Calu3 (cell line): Measurements from ENCODE around the gene TBC1D23. TPM values are rescaled to one million over a fixed set of nuclear protein-coding genes. Genes with fewer than 3 reads are reported as not detected.

Experiments
- BruUV-seq: library from RNA; stranded (reverse); fragments of 400-500 nt; replicated peaks from 2 replicates; lab custom pipeline; 2021; lab: Mats Ljungman, UMichigan
- CTCF ChIA-PET: fragments of 300-600 bp; sonication (Branson Sonifier 250); formaldehyde crosslinking; loops from one replicate; lab custom pipeline; 2022; ENCODE audit warnings: antibody characterized with exemption; lab: Charles Lee
- DNase-seq: peaks from one replicate; pipeline ENCODE4 v3.0.0; 2022
- H3K27ac Mint-ChIP-seq: one replicate; pipeline ENCODE4 v1.8.0; 2022; ENCODE audit warnings: mixed read lengths; ENCODE audit not compliant: unreplicated experiment
- H3K27me3 Mint-ChIP-seq: one replicate; pipeline ENCODE4 v1.8.0; 2022; ENCODE audit warnings: mixed read lengths; ENCODE audit not compliant: unreplicated experiment
- H3K36me3 Mint-ChIP-seq: one replicate; pipeline ENCODE4 v1.8.0; 2022; ENCODE audit warnings: mild to moderate bottlenecking, moderate library complexity, mixed read lengths; ENCODE audit not compliant: insufficient read depth, unreplicated experiment
- H3K4me1 Mint-ChIP-seq: one replicate; pipeline ENCODE4 v1.8.0; 2022; ENCODE audit warnings: mild to moderate bottlenecking, low read depth, mixed read lengths; ENCODE audit not compliant: unreplicated experiment
- H3K4me3 Mint-ChIP-seq: one replicate; pipeline ENCODE4 v1.8.0; 2022; ENCODE audit warnings: mild to moderate bottlenecking, low read depth, moderate library complexity, mixed read lengths; ENCODE audit not compliant: unreplicated experiment
- H3K9me3 Mint-ChIP-seq: one replicate; pipeline ENCODE4 v1.8.0; 2022; ENCODE audit warnings: low read depth, mixed read lengths; ENCODE audit not compliant: unreplicated experiment
- intact Hi-C: fragments of 100-400 bp; cut with micrococcal nuclease; formaldehyde crosslinking; loops from one replicate; pipeline ENCODE4 v1.10.0; 2022; ENCODE audit not compliant: unreplicated experiment
- total RNA-seq: library from RNA; stranded (reverse); gene quantifications from 2 replicates; pipeline ENCODE4 v1.2.3, GENCODE V29; 2022
- TF ChIP-seq, protein P1 (sequence below): fragments of 200-600 bp; IDR thresholded peaks from one replicate; pipeline ENCODE4 v1.8.0; 2022; ENCODE audit warnings: antibody characterized with exemption; ENCODE audit not compliant: unreplicated experiment

TBC1D23 gene
- total RNA-seq, 1 experiment from 2014 or later, result 26.1 TPM

DNA sequence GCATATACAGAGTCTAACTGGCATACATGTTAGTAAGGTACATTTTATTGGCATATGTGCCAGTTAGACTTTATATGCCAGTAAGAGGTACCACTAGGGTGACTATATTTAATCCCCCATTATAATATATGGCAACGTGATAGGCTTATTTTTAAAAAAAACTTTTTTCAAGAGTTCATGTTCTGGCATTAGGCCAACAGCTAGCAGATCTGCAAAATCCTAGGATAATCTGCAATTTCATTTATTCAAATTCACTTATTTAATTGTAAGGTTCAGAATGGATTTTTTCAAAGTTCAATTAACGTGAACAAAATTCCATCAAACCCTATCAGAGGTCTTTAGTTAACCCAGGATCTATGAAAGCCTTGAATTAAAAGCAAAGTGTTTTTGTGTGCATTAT lies 105.6 kb downstream of the TBC1D23 start:
- no peaks in the 10 kb centered on the region for H3K27me3 Mint-ChIP-seq
- peaks cover 30% of the 10 kb centered on the region for H3K36me3 Mint-ChIP-seq
- H3K4me3 Mint-ChIP-seq, result no peak overlapping the region
- TF ChIP-seq, protein P1, sequence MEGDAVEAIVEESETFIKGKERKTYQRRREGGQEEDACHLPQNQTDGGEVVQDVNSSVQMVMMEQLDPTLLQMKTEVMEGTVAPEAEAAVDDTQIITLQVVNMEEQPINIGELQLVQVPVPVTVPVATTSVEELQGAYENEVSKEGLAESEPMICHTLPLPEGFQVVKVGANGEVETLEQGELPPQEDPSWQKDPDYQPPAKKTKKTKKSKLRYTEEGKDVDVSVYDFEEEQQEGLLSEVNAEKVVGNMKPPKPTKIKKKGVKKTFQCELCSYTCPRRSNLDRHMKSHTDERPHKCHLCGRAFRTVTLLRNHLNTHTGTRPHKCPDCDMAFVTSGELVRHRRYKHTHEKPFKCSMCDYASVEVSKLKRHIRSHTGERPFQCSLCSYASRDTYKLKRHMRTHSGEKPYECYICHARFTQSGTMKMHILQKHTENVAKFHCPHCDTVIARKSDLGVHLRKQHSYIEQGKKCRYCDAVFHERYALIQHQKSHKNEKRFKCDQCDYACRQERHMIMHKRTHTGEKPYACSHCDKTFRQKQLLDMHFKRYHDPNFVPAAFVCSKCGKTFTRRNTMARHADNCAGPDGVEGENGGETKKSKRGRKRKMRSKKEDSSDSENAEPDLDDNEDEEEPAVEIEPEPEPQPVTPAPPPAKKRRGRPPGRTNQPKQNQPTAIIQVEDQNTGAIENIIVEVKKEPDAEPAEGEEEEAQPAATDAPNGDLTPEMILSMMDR, result no peak
- no peaks in the 10 kb centered on the region for H3K9me3 Mint-ChIP-seq
- intact Hi-C loops, result no loop called here
- no TSS peak for BruUV-seq
- H3K27ac Mint-ChIP-seq, result no peak overlapping the region
- no peaks in the 10 kb centered on the region for H3K4me1 Mint-ChIP-seq
- CTCF ChIA-PET, result no interaction called here
- DNase-seq, result no peak

DNA sequence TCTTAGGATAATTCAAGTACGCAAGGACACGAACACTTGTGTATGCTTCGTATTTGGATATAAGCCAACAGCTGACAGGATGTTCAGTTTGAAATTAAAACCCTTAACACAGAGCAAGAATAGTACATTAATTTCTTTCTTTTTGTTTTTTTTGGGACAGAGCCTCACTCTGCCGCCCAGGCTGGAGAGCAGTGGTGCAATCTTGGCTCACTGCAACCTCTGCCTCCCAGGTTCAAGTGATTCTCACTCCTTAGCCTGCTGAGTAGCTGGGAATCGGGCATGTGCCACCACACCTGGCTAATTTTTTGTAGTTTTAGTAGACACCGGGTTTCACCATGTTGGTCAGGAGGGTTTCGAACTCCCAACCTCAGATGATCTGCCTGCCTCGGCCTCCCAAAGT lies 107.6 kb downstream of the TBC1D23 start:
- no TSS peak for BruUV-seq
- no peaks in the 10 kb centered on the region for H3K9me3 Mint-ChIP-seq
- CTCF ChIA-PET, result no interaction called here
- TF ChIP-seq, protein P1, result no peak
- intact Hi-C loops, result no loop called here
- no peak overlapping the region for H3K27ac Mint-ChIP-seq
- DNase-seq, result no peak
- peaks cover 31% of the 10 kb centered on the region for H3K36me3 Mint-ChIP-seq
- no peaks in the 10 kb centered on the region for H3K27me3 Mint-ChIP-seq
- no peaks in the 10 kb centered on the region for H3K4me1 Mint-ChIP-seq
- no peak overlapping the region for H3K4me3 Mint-ChIP-seq

DNA sequence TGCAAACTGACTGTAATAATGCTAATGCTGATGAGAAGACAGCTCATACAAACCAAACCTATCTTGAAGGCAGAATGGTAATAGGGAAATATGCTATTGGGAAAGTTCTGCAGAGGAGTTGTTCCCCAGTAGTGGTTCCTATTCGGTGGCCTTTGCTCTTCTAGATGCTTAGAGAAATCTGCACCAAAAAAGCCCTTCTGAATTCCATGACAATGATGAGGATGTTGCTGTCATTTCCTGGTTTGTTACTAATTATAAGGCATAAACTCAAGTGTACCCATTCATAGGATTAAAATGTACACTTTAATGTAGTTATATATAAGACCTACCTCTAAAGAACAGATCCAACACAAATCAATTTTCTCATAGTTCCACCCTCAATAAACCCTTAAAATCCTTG lies 110.0 kb downstream of the TBC1D23 start:
- no peak overlapping the region for H3K4me3 Mint-ChIP-seq
- no TSS peak for BruUV-seq
- no peaks in the 10 kb centered on the region for H3K9me3 Mint-ChIP-seq
- no peak for DNase-seq
- H3K27ac Mint-ChIP-seq, result no peak overlapping the region
- intact Hi-C loops, result no loop called here
- peaks cover 31% of the 10 kb centered on the region for H3K36me3 Mint-ChIP-seq
- TF ChIP-seq, protein P1, result no peak
- CTCF ChIA-PET, result no interaction called here
- no peaks in the 10 kb centered on the region for H3K27me3 Mint-ChIP-seq
- no peaks in the 10 kb centered on the region for H3K4me1 Mint-ChIP-seq

DNA sequence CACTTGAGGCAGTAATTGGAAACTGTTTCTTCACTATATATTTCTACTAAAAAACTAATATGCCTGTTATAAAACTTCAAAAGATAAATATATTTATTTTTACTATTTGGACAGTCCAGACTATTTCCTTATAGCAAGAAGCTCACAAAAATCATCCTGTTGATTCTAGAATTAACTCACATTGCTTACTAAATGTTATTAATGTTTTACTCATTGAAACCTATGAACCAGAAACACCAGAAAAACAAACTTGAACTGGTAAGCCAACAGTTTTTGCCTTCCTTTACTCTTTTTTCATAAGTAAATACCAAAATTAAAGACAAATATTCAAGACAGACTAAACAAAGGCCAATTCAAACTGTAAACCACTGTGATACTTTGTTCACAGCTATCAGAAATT lies 113.7 kb downstream of the TBC1D23 start:
- Mint-ChIP-seq H3K27me3 (no peaks in the 10 kb centered on the region), H3K27ac (no peak overlapping the region), H3K4me3 (no peak overlapping the region), H3K9me3 (no peaks in the 10 kb centered on the region), H3K36me3 (peaks cover 22% of the 10 kb centered on the region), H3K4me1 (no peaks in the 10 kb centered on the region)
- BruUV-seq, result no TSS peak
- no peak for DNase-seq
- TF ChIP-seq, protein P1, result no peak
- CTCF ChIA-PET, result interaction anchor here (0.5 kb wide), 1 partner anchor 1022 kb away, joined by 3 read pairs; no protein-coding TSS in a partner anchor
- intact Hi-C loops, result no loop called here

Other genes with a start within 250 kb of the TBC1D23 start
- 2.4 and 5.2 TPM in 2 replicates for gene FILIP1L, start 146.5 kb upstream of the TBC1D23 start, total RNA-seq
- 55.9 and 57.4 TPM in 2 replicates for gene NIT2, start 73.8 kb downstream of the TBC1D23 start, total RNA-seq
- 49.5 and 49.9 TPM in 2 replicates for gene TOMM70, start 140.1 kb downstream of the TBC1D23 start, total RNA-seq
- 1.2 and 1.8 TPM in 2 replicates for gene LNP1, start 140.5 kb downstream of the TBC1D23 start, total RNA-seq
- 0.73 and 0.95 TPM in 2 replicates for gene TMEM45A, start 231.6 kb downstream of the TBC1D23 start, total RNA-seq